ENCODE measurements around the gene PKMYT1.

PKMYT1 gene

DNA sequence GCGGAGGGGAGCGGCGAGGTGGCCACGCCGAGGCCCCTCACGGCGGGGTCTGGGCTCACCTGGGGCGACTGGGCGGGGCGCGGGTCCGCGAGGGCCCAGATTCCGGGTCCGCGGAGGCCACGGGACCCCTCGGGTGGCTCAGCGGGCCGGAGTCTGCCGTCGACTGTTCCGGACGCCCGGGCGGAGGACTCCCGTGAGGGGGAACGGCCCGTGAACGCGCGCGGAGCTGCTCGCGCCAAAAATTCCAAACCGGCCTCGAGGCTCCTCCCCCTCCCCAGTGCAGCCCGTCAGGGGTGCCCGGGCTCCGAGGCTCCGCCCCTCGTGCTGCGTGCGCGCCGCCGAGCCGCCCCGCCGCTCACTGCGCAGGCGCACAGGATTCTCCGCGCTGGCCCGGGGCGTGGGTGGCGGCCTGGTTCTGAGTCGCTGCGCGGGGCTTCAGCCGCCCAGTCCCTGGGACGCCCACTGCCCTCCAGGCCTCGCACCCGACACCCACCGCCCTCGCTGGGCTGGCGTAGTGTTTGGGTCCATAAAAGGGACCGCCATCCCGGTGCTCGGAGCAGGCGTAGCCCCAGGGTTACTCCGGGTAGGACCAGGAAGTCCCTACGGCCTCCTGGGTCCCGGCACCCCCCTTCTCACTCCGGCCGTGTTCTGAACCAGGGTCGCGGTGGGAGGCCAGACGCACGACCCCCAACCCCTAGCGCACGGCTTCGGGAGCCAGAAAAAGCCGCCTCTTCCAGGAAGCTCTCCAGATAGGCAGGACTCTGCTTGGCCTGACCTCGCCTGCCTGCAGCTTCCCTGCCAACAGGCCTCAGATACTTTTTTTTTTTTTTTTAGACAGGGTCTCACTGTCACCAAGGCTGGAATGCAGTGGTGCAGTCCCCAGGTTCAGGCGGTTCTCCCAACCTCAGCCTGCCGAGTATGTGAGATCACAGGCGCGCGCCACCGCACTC lies at the start of gene PKMYT1:
Gene PKMYT1, minus strand, starts transcription at position 220 of the 950 bp plus-strand sequence. CDS start 789 bp downstream, outside the sequence.
- peak; percentile 99 for DNase-seq (ENCODE audit: low spot score)

DNA sequence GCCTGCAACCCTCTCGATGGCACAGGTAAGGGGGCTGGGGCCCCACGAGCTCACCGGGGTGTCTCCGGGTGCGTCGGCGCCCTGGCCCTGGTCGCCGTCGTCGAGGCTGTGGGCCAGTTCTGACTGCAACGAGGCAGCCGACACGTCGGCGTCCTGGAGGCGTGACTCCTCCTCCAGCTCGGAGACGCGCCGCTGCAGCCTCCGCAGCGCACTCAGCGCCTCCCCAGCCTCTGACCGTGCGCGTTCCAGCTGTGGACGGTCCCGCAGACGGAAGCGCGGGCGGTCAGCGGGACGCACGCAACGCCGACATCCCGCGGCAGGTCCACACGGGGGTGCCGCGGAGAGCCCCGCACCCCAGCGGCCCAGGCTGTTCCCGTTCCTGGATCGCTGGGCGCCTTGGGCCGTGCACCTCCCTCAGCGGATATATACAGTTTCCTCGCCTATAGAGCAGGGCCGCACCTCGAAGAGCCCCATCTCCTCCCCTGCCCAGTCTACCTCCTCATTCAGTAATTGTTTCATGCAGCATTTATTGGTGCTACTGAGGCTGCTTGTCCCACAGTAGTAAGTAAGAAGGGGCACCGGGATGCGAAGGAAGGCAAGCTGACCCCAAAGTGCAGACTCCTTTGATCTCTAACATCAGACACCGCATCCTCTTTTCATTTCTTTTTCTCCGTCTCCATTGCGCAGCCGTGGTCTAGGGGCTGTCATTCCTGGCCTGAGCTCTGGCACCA lies 49.4 kb upstream of the PKMYT1 start:
- no peak for DNase-seq (ENCODE audit: low spot score)

DNA sequence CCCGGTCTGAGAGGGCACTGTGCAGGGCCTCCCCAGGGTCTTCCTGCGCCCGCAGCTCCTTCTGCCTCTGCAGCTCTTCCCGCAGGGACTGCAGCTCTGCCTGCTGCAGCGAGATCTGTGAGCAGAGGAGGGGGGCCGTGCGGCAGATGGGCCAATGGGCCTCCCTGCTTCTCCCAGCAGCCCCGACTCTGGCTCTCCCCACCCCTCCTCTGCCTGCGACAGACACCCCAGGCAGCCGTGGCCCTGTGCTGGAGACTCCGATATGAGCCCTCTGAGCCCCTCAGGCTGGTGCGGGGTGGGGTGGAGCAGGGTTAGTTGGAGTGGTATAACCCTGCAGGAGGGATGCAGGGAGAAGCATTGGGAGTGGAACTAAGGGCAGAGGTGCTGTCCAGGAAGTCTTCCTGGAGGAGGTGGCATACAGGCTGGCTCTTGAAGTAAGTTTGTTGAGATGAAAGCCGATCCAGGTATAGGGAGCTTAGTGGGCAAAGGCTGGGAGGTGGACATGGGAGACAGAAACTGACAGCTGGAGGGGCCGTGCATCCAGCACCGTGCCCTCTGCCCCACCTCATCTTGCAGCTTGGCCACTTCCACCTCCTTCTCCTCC lies 48.6 kb upstream of the PKMYT1 start:
- no peak for DNase-seq (ENCODE audit: low spot score)

DNA sequence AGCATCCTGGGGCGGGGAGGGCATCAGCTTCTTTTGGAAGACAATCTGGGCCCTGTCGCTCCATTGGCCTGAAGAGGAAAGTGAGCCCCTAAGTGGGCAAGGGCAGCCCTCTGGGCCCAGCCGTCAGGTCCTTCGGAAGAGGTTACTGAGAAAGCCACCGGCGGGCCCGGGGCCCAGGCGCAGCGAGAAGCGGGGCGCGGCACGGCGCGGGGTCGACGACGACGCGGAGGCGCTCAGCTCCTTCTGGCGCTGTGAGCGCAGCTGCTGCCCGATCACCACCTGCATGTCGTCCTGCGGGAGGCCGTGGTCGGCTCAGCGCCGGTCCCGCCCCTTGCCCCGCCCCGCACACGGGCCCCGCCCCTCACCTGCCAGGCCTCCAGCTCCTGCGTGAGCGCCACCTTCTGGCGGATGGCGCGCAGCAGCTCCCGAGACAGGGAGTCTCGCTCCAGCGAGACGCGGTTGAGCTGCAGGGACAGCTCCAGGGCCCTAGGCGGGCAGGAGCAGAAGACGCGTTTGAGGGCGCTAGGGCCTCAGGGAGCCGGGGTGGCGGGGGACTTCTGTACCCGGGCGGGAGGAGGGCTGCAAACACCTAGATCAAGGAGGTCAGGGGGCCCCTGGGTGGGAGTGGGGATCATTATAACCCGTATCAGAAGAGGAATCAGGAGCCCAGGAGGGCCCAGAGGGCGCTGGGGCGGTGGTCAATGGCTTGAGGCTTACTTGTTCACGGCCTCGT lies 47.9 kb upstream of the PKMYT1 start:
- peak; percentile 94 for DNase-seq (ENCODE audit: low spot score)

DNA sequence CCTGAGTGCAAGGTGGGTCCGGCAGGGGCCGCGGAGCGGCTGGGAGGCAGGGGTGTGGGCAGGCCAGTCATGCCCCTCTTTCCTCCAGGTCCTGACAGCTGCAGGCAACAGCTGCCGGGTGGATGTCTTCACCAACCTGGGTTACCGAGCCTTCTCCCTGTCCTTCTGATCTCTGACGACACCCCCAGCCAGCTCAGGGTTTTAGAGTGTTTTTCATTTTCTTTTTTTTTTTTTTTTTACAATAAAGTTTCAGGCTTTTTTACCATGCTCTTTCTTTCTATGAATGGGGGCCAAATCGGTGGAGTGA lies 47.2 kb upstream of the PKMYT1 start:
- DNase-seq (ENCODE audit: low spot score) = no peak

DNA sequence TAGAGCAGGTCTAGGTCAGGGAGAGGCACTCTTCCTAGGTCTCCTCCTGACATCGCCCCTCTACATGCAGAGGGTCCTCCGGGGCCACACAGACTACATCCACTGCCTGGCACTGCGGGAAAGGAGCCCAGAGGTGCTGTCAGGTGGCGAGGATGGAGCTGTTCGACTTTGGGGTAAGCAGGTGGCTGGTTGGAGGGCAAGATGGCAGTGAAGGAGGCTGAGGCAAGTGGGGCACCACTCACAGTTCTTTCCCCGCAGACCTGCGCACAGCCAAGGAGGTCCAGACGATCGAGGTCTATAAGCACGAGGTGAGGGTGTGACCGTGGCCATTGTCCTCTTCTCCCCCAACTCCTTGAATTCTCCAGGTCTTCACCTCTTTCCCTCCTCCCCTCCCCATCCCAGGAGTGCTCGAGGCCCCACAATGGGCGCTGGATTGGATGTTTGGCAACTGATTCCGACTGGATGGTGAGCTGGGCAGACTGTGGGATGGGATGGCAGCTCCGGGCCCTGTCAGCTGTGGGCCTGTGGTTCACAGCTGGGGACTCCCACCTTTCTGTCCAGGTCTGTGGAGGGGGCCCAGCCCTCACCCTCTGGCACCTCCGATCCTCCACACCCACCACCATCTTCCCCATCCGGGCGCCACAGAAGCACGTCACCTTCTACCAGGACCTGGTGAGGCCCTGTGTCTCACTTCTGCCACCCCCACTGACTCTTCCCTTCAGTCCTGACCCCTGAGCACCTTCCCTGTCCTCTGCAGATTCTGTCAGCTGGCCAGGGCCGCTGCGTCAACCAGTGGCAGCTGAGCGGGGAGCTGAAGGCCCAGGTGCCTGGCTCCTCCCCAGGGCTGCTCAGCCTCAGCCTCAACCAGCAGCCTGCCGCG lies 46.6 kb upstream of the PKMYT1 start:
- no peak for DNase-seq (ENCODE audit: low spot score)

DNA sequence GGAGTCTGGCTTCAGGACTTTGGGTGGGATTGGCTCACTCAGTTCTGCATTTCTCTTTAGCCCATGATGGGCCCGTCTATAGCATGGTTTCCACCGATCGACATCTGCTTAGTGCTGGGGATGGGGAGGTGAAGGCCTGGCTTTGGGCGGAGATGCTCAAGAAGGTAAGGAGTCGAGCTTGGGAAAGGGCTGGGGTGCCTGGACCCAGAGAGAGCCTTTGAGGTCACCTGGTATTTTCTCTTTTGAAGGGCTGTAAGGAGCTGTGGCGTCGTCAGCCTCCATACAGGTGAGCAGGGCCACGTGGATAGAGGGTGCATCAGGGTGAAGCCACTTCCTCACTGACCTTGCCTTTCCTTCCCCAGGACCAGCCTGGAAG lies 45.7 kb upstream of the PKMYT1 start:
- no peak for DNase-seq (ENCODE audit: low spot score)

DNA sequence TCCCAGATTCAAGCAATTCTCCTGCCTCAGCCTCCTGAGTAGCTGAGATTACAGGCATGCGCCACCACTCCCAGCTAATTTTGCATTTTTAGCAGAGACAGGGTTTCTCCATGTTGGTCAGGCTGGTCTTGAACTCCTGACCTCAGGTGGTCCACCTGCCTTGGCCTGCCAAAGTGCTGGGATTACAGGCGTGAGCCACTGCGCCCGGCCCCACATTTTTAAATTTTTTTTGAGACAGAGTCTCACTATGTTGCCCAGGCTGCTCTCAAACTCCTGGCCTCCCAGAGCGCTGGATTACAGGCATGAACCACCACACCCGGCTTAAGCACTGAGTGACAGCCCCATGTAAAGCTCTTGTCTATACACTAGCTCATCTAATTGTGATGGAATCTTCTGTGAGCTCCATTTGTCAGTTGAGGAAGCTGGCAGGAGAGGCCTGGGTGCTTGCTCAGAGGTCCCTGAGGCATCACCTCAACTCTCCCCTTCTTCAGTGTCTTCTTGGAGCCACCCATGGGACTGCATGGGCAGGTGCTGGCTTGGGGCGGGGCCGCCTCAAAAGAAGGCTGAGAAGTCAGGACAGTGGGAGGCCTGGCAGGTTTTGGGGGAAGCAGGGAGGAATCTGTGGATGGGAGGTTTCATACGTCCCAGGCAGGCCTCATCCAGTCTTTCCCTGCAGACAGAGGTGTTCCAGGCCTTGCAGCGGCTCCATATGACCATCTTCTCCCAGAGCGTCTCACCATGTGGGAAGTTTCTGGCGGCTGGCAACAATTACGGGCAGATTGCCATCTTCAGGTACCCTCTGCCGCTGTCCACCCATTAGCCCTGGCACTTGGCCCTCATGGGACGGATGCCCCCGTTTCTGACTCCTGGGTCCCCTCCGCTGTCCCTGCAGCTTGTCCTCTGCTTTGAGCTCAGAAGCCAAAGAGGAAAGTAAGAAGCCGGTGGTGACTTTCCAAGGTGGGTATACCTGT lies 45.1 kb upstream of the PKMYT1 start:
- DNase-seq (ENCODE audit: low spot score) = no peak

DNA sequence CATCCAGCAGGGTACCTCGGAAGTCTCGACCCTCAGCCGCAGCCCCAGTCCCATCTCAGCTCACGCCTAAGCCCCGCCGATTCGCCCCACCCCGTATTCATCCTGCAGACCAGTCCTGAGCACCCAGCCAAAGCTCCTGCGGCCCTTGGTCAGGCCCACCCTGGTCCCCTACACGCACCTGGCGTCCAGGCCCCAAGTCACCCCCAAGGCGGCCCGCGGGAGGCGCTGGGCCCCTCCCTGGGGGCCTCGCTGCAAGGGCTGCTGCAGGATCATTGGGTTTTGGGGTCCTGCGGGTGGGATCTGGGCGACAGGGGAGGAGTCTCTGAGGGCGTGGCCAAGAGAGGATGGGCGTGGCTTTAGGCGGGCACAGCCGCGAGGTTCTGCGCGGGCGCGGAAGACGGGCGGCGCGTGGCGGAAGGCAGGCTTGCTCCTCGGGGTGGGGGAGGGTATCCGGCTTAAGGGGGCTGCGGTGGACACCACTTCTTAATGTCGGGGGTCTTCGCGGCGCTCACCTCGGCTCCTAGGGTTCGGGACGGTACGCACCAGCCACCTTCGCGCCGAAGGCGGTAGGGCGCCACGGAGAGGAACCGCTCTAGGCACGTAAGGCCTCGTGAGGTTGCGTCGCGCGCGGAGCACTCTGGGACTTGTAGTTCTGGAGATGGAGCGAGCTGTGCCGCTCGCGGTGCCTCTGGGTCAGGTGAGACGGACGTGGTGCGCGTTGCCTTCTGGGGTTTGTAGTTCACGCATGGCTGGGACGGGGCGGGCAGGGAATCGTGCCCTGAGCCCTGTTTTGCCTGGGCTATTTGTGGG lies 43.6 kb upstream of the PKMYT1 start, which contains the start of the genes HCFC1R1 and THOC6:
Gene HCFC1R1, minus strand, starts transcription at position 274 of the 810 bp plus-strand sequence. Its CDS starts 1 bp downstream, at position 273.
Gene THOC6, plus strand, starts transcription at position 367 of the 810 bp plus-strand sequence. Its CDS starts 292 bp downstream, at position 659.
- DNase-seq (ENCODE audit: low spot score) = peak; percentile 87

DNA sequence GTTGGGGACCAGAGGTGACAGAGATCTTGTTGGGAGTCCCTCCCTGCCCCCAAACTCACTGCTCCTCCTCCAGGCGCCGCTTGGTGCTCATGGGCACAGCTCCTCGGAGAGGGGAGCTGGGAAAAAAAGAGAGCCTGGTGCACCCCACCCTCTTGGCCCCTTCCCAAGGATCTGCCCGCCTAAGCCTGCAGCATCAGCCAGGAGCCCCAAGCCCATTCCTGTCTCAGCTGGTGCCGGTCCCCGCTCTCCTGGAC lies 43.1 kb upstream of the PKMYT1 start:
- no peak for DNase-seq (ENCODE audit: low spot score)

DNA sequence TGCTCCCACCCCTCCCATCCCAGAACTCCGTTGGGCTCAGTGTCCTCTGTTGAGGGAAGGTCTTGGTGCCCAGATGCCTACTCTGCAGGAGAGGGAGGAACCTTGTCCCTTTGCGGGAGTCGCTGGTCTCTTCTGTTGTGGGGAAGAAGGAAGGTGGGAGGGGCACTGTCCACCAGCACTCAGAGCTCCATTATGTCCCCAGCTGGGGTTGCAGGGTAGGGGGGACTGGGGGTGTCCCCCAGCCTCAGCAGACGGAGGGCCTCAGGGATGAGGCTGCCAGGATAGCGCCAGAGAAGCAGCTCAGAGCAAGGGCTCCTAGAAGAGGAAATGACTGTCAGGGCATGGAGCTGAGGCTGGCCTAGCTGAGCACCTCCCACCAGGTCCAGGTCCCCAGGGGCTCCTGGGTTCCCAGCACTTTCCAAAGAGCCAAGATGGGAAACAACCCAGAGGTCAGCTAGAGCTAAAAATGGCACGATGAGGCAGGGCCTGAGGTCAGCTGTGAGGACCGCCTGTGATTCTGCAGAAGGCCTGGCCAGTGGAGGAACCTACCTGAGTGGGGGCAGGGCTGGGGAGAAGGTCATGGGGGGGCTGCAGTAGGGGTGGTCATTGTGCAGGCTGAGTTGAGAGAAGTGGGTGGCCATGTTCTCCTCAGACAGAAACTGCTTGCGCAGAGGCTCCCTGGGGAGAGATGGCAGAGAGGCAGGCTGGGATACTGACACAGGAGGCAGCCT lies 42.6 kb upstream of the PKMYT1 start:
- no peak for DNase-seq (ENCODE audit: low spot score)

DNA sequence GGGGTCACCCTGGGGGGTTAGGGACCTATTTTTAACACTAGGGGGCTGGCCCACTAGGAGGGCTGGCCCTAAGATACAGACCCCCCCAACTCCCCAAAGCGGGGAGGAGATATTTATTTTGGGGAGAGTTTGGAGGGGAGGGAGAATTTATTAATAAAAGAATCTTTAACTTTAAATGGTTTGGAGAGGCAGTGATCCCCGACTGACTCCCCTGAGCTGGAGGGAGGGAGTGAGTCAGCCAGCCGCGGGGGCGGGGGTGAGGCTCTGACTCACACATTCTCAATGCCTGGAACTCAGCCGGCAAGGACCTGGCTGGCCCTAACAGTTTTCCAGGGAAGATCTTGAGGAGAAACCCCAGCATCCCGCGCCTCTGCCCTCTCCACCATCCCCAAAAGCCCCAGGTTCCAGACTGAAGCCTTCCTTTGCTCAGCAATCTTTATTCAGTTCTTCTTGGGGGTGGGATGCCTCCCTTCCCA lies 42.0 kb upstream of the PKMYT1 start:
- no peak for DNase-seq (ENCODE audit: low spot score)

DNA sequence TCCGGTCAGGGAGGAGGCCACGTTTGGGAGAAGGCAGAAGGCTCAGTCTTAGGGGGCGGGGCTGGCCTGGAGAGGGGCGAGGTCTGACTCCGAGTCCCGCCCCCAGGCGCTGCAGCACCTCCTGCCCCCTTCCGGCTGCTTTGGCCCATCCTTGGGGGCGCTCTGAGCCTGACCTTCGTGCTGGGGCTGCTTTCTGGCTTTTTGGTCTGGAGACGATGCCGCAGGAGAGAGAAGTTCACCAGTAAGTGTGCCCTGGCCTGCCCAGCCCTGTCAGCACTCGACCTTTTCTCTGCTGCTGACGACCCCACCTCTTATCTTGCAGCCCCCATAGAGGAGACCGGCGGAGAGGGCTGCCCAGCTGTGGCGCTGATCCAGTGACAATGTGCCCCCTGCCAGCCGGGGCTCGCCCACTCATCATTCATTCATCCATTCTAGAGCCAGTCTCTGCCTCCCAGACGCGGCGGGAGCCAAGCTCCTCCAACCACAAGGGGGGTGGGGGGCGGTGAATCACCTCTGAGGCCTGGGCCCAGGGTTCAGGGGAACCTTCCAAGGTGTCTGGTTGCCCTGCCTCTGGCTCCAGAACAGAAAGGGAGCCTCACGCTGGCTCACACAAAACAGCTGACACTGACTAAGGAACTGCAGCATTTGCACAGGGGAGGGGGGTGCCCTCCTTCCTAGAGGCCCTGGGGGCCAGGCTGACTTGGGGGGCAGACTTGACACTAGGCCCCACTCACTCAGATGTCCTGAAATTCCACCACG lies 41.4 kb upstream of the PKMYT1 start:
- peak; percentile 77 for DNase-seq (ENCODE audit: low spot score)

DNA sequence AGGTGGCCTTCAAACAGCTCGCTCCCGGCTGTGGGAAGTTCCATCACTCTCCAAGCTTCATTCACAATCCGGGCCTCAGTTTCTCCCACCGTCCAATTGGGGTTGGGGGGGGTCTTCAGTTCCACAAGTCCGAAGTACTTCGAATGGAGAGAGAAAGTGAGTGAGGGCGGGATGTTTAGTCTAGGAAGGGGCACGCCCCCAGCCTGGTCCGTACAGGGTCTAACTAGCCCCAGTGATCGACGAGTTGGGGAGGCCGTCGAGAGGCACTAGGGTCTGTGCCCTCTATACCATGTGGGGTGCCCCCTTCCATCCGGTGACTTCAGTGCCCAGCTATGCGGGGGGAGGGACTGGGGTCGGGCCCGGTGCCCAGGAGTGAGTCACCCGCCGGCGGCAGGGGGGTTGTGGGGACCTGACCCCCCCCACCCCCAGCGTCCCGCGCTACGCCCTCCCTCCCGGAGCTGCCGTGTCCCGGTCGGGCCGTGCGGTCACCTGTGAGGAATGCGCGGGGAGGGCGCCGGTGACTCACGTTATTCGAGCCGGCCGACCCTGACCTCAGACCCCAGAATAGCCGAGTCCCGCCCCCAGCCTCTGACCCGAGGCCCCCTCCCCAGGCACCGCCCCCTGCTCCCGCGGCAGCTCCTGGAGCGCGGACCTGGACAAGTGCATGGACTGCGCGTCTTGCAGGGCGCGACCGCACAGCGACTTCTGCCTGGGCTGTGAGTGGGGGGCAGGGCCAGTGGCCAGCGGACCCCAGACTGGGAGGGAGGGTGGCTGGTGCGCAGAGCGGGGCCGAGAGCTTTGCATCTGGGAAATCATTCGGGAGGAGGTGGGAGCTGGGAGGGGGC lies 40.6 kb upstream of the PKMYT1 start:
- DNase-seq (ENCODE audit: low spot score) = no peak

DNA sequence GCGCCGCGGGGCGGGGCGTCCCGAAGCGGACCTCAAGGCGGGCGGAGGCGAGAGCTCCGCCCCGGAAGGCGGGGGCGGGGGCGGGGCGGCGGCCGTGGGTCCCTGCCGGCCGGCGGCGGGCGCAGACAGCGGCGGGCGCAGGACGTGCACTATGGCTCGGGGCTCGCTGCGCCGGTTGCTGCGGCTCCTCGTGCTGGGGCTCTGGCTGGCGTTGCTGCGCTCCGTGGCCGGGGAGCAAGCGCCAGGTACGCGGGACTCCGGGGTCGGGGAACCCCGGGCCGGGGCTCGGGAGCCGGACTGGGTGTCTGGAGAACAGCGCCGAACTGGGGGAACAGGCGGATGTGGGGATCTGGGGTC lies 40.0 kb upstream of the PKMYT1 start, which contains the start of gene TNFRSF12A:
Gene TNFRSF12A, plus strand, starts transcription at position 122 of the 357 bp plus-strand sequence. Its CDS starts 30 bp downstream, at position 152.
- peak; percentile 93 for DNase-seq (ENCODE audit: low spot score)

DNA sequence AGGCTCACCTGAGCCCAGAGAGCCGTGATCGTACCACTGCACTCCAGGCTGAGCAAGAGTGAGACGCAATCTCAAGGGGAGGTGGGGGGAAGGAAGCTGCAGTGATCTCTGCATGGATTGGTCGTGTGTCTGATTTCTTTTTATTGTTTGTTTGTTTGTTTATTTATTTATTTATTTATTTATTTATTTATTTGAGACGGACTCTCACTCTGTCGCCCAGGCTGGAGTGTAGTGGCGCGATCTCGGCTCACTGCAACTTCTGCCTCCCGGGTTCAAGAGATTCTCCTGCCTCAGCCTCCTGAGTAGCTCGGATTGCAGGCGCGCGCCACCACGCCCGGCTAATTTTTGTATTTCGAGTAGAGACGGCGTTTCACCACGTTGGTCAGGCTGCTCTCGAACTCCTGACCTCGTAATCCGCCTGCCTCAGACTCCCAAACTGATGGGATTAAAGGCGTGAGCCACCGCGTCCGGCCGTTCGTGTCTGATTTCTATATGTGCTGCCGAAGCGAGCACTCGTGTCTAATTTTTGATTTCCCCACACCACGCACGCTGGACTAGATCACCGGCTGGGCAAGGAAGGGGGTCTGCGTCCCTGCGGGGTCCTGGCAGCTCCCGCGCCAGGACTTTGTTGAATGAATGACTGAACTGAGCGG lies 39.5 kb upstream of the PKMYT1 start:
- no peak for DNase-seq (ENCODE audit: low spot score)

Data from D341Med (cell line).